SU-DHL-6 (cell line): ENCODE results near the gene SRGAP2B.
"Not testable (repeated sequence)": the region's sequence is repeated elsewhere in the genome, so short reads cannot be mapped to it uniquely, and the experiment has no call there.

Experiments used
- H2AFZ ChIP-seq: fragments of 200-600 bp; sonication (generic); 2 replicates; pipeline ENCODE4 v1.6.1; 2014; ENCODE audit warnings: low read depth, mild to moderate bottlenecking, moderate library complexity, mixed read lengths, antibody characterized with exemption, low read length; ENCODE audit not compliant: severe bottlenecking
- H3F3A ChIP-seq: fragments of 200-600 bp; shearing (Covaris generic); 2 replicates; pipeline ENCODE4 v1.6.0; 2016; ENCODE audit warnings: antibody characterized with exemption, mild to moderate bottlenecking; ENCODE audit not compliant: insufficient read depth
- H3K27ac ChIP-seq: fragments of 200-600 bp; sonication (generic); 2 replicates; pipeline ENCODE4 v1.5.1; 2016; ENCODE audit warnings: low read depth, mild to moderate bottlenecking, low read length, moderate library complexity, mixed read lengths
- H3K27me3 ChIP-seq: fragments of 200-600 bp; sonication (generic), shearing (Covaris generic); 2 replicates; pipeline ENCODE4 v1.6.0; 2014; ENCODE audit warnings: mild to moderate bottlenecking, low read length
- H3K36me3 ChIP-seq: fragments of 200-600 bp; sonication (generic); 2 replicates; pipeline ENCODE4 v1.6.1; 2014; ENCODE audit warnings: mild to moderate bottlenecking, low read length, mixed read lengths
- H3K4me2 ChIP-seq: fragments of 300-600, 200-600 bp; shearing (Covaris generic), sonication (generic); 2 replicates; pipeline ENCODE4 v1.6.0; 2014; ENCODE audit warnings: low read length, low read depth, mild to moderate bottlenecking; ENCODE audit not compliant: poor library complexity, severe bottlenecking
- H3K4me3 ChIP-seq: fragments of 200-600 bp; sonication (generic); 2 replicates; pipeline ENCODE4 v1.5.1; 2014; ENCODE audit warnings: antibody characterized with exemption, low read length, mild to moderate bottlenecking, mixed read lengths; ENCODE audit not compliant: insufficient read depth, poor library complexity, severe bottlenecking
- H3K79me2 ChIP-seq: fragments of 200-600 bp; sonication (generic); 2 replicates; pipeline ENCODE4 v1.6.1; 2014; ENCODE audit warnings: mild to moderate bottlenecking, low read length, moderate library complexity; ENCODE audit not compliant: insufficient read depth
- H3K9ac ChIP-seq: fragments of 200-600 bp; sonication (generic); 2 replicates; pipeline ENCODE4 v1.7.0; 2014; ENCODE audit warnings: mild to moderate bottlenecking, low read length
- H3K9me2 ChIP-seq: fragments of 200-600 bp; sonication (generic); replicated peaks from 2 replicates; pipeline ENCODE4 v1.6.1; 2014; ENCODE audit warnings: low read length; ENCODE audit not compliant: insufficient read depth
- H3K9me3 ChIP-seq: fragments of 200-600 bp; sonication (generic); 2 replicates; pipeline ENCODE4 v1.6.1; 2014; ENCODE audit warnings: low read length, mixed read lengths; ENCODE audit not compliant: insufficient read depth
- H4K20me1 ChIP-seq: fragments of 200-600 bp; sonication (generic); 2 replicates; pipeline ENCODE4 v1.6.1; 2014; ENCODE audit warnings: low read depth, mild to moderate bottlenecking, antibody characterized with exemption, low read length, moderate library complexity, mixed read lengths

Gene SRGAP2B

GRCh38 chr1:145063285-145063684 lies 31.8 kb downstream of the SRGAP2B start:
- H3K9ac ChIP-seq, H2AFZ ChIP-seq, H3K27me3 ChIP-seq, H3K79me2 ChIP-seq, H3K9me2 ChIP-seq, H3F3A ChIP-seq, H3K4me3 ChIP-seq, H3K9me3 ChIP-seq, H3K36me3 ChIP-seq, H4K20me1 ChIP-seq, H3K4me2 ChIP-seq, H3K27ac ChIP-seq: not testable (repeated sequence)

GRCh38 chr1:145058184-145058583 lies 36.9 kb downstream of the SRGAP2B start:
- not testable (repeated sequence) for H3K4me3 ChIP-seq, H3K9ac ChIP-seq, H3K36me3 ChIP-seq, H3K27me3 ChIP-seq, H3K79me2 ChIP-seq, H2AFZ ChIP-seq, H3K27ac ChIP-seq, H3K9me3 ChIP-seq, H4K20me1 ChIP-seq, H3K4me2 ChIP-seq, H3K9me2 ChIP-seq, H3F3A ChIP-seq

- H3K4me2 ChIP-seq, H3K4me3 ChIP-seq, H4K20me1 ChIP-seq, H3K27me3 ChIP-seq, H3K9ac ChIP-seq, H3K27ac ChIP-seq, H3K9me3 ChIP-seq, H3K9me2 ChIP-seq, H3F3A ChIP-seq, H3K36me3 ChIP-seq, H2AFZ ChIP-seq, H3K79me2 ChIP-seq: not testable (repeated sequence)
Observed at GRCh38 chr1:145055217-145055760, 39.8 kb downstream of the SRGAP2B start.

GRCh38 chr1:145053428-145053827 lies 41.7 kb downstream of the SRGAP2B start:
- H4K20me1 ChIP-seq, H3F3A ChIP-seq: not testable (repeated sequence)

GRCh38 chr1:145052019-145052776 lies 42.9 kb downstream of the SRGAP2B start:
- not testable (repeated sequence) for H2AFZ ChIP-seq, H3K9ac ChIP-seq, H3K27ac ChIP-seq, H3K9me2 ChIP-seq, H3K4me3 ChIP-seq, H3K9me3 ChIP-seq, H3K4me2 ChIP-seq, H3K36me3 ChIP-seq, H4K20me1 ChIP-seq, H3F3A ChIP-seq, H3K79me2 ChIP-seq, H3K27me3 ChIP-seq

More at GRCh38 chr1:145053428-145053827, 41.7 kb downstream of the SRGAP2B start:
- H2AFZ ChIP-seq, H3K36me3 ChIP-seq, H3K27ac ChIP-seq, H3K9ac ChIP-seq, H3K27me3 ChIP-seq, H3K9me2 ChIP-seq, H3K4me2 ChIP-seq, H3K4me3 ChIP-seq, H3K79me2 ChIP-seq, H3K9me3 ChIP-seq: not testable (repeated sequence)

- H2AFZ ChIP-seq, H3F3A ChIP-seq, H3K9me3 ChIP-seq, H3K4me3 ChIP-seq, H3K79me2 ChIP-seq, H3K27ac ChIP-seq, H3K36me3 ChIP-seq, H3K9me2 ChIP-seq, H4K20me1 ChIP-seq, H3K4me2 ChIP-seq, H3K9ac ChIP-seq, H3K27me3 ChIP-seq: not testable (repeated sequence)
Observed at GRCh38 chr1:145048181-145048856, 46.8 kb downstream of the SRGAP2B start.

- not testable (repeated sequence) for H3K27ac ChIP-seq, H3K4me3 ChIP-seq, H3K4me2 ChIP-seq, H3K9me2 ChIP-seq, H3F3A ChIP-seq, H3K79me2 ChIP-seq, H3K27me3 ChIP-seq, H4K20me1 ChIP-seq, H2AFZ ChIP-seq, H3K9me3 ChIP-seq, H3K36me3 ChIP-seq, H3K9ac ChIP-seq
Observed at GRCh38 chr1:145047553-145047952, 47.6 kb downstream of the SRGAP2B start.
